Ovary (tissue), 9 donors: ENCODE data around the gene GLYATL3. TPM values are rescaled to one million over a fixed set of nuclear protein-coding genes. Genes with fewer than 3 reads are reported as not detected.

Source experiments
- DNase-seq, 5 donors: peaks; one replicate each; pipeline ENCODE4 v3.0.0-alpha.2; 2019 to 2020
- H3K27ac ChIP-seq, 2 donors: fragments of 200-600 bp; one replicate each; pipeline versions ENCODE4 v1.5.1 to v1.8.0; 2019 to 2022
- H3K27me3 ChIP-seq: fragments of 200-600 bp; one replicate; pipeline ENCODE4 v1.8.0; 2022
- H3K36me3 ChIP-seq: fragments of 200-600 bp; sonication (generic); one replicate; pipeline ENCODE4 v1.5.1; 2019
- H3K4me1 ChIP-seq: one replicate; pipeline ENCODE4 v1.8.1; 2013; ENCODE audit warnings: mild to moderate bottlenecking, moderate library complexity; ENCODE audit not compliant: insufficient read depth
- H3K4me3 ChIP-seq: fragments of 200-600 bp; sonication (generic); one replicate; pipeline ENCODE4 v1.5.1; 2017
- H3K9me3 ChIP-seq, 2 donors: fragments of 200-600 bp in 1 of 2; sonication (generic) in 1 of 2; one replicate each; pipeline versions ENCODE4 v1.5.1 to v1.8.1; 2013 to 2019; ENCODE audit warnings: mild to moderate bottlenecking in 1 of 2, moderate library complexity in 1 of 2
- EP300 ChIP-seq: sonication (generic); formaldehyde crosslinking; IDR thresholded peaks from one replicate; pipeline ENCODE4 v1.6.1; 2017; ENCODE audit warnings: antibody characterized with exemption
- POLR2A ChIP-seq: fragments of 450-650 bp; IDR thresholded peaks from one replicate; pipeline ENCODE4 v1.6.1; 2017; ENCODE audit warnings: antibody characterized with exemption, mild to moderate bottlenecking, moderate library complexity
- WGBS, 3 donors: extraction: QIAGEN DNeasy Blood & Tissue Kit in 1 of 3; methylation state at CpG; one replicate each; pipeline versions ENCODE4 v1.1.5 to v1.1.7; 2013 to 2017; 5-methylcytosine and 5-hydroxymethylcytosine counted together
- intact Hi-C, 4 donors: fragments of 100-400 bp; cut with DNase I; formaldehyde crosslinking; loops; one replicate each; pipeline versions ENCODE4 v1.11.0 to v1.15.1; 2022 to 2023
- polyA plus RNA-seq, 2 donors: library from polyadenylated mRNA; stranded (reverse); fragments of 200-250 nt in 1 of 2; fragments of 350-450 nt in 1 of 2; fragmentation: Illumina TruSeq in 1 of 2; extraction: RNeasy Lipid Tissue Mini Kit (QIAGEN cat#74804) in 1 of 2; gene quantifications; one replicate each; pipeline ENCODE4 v1.2.3, GENCODE V29; 2013 to 2014
- total RNA-seq, 7 donors: library from RNA; depleted of rRNA in 2 of 7; stranded (reverse); fragments of >200 nt in 2 of 7; fragmentation: NEBNext Ultra II Directional in 3 of 7; extraction: Animal tissue kit (Norgen Biotek cat#: 25700) in 3 of 7; gene quantifications; one replicate each; pipeline versions ENCODE4 v1.1.0 to v1.2.4, GENCODE V29; 2016 to 2023
- TF ChIP-seq, protein P1 (sequence below), 3 donors: fragments of 450-650 bp in 2 of 3; fragments of 200-600 bp in 1 of 3; IDR thresholded peaks; one replicate each; pipeline versions ENCODE4 v1.5.1 to v1.8.0; 2016 to 2022; ENCODE audit warnings: antibody characterized with exemption in 3 of 3, mild to moderate bottlenecking in 1 of 3
- donor health status: DM: no; HTN: no; CAD: no; lungs with moderate emphysema.
- donor health status: DM: no; HTN: no; CAD: no.
- donor health status: Bipolar disorder and iron deficiency.
- donor health status: DM: yes; HTN: yes; CAD: no.
- donor health status: DM: no; HTN: no; CAD: no.
- donor health status: DM: yes; HTN: yes; CAD: no.

The GLYATL3 gene
- total and polyA plus RNA-seq, 9 donors = not detected

DNA sequence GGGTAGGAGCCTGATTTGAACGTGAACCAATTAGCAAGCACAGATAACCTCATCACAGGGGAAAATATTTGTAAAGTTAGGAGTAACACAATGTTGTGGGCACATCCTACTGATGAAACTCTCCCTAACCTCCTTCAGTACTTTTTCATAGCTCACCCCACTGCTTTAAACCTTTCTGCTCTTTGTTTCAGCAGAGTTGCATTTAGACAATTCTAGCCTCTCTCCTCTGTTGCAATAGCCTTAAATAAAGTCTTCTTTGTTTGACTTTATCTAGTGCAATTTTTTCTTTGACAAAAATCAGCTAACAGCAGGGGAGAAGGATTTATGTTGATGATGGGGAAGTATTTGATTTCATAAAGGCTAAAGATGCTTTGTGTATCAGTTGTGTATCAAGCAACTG, 64.8 kb downstream of the GLYATL3 start:
- Histone ChIP-seq H3K4me3 (no peak overlapping the region), H3K27me3 (no peaks in the 10 kb centered on the region), H3K27ac (no peak overlapping the region), H3K4me1 (no peaks in the 10 kb centered on the region), H3K9me3 (no peaks in the 10 kb centered on the region), H3K36me3 (no peaks in the 10 kb centered on the region)
- TF ChIP-seq, protein P1, sequence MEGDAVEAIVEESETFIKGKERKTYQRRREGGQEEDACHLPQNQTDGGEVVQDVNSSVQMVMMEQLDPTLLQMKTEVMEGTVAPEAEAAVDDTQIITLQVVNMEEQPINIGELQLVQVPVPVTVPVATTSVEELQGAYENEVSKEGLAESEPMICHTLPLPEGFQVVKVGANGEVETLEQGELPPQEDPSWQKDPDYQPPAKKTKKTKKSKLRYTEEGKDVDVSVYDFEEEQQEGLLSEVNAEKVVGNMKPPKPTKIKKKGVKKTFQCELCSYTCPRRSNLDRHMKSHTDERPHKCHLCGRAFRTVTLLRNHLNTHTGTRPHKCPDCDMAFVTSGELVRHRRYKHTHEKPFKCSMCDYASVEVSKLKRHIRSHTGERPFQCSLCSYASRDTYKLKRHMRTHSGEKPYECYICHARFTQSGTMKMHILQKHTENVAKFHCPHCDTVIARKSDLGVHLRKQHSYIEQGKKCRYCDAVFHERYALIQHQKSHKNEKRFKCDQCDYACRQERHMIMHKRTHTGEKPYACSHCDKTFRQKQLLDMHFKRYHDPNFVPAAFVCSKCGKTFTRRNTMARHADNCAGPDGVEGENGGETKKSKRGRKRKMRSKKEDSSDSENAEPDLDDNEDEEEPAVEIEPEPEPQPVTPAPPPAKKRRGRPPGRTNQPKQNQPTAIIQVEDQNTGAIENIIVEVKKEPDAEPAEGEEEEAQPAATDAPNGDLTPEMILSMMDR (IDR thresholded peaks at IDR 0.05) = no peak
- TF ChIP-seq POLR2A (no peak), EP300 (no peak)
- 13 to 41% (median 28%) methylated on average over 1 of the region's 1 CpG for WGBS, 3 donors
- intact Hi-C loops = no loop called here
- DNase-seq = no peak

DNA sequence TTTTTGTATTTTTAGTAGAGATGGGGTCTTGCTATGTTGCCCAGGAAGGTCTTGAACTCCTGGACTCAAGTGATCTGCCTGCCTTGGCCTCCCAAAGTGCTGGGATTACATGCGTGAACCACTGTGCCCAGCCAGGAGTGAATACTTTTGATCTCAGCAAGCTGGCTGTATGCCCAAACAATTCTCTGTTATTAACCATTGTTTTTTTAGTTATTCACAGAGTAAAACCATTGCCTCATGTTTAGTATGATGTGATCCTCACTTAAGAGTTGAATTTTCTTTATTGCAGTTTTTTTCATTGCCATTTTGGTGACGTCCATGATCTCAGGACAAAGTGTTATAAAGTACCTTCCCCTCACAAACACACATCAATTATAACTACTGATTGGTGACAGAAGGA, 65.5 kb downstream of the GLYATL3 start:
- DNase-seq = no peak
- TF ChIP-seq EP300 = no peak
- TF ChIP-seq, protein P1 (IDR thresholded peaks at IDR 0.05) = no peak
- no peak for TF ChIP-seq POLR2A
- WGBS, 3 donors = 36 to 58% (median 53%) methylated on average over 2 of the region's 2 CpGs
- H3K27me3 ChIP-seq = no peaks in the 10 kb centered on the region
- no peaks in the 10 kb centered on the region for H3K36me3 ChIP-seq
- no peaks in the 10 kb centered on the region for H3K9me3 ChIP-seq
- intact Hi-C loops = no loop called here
- H3K27ac ChIP-seq = no peak overlapping the region
- H3K4me1 ChIP-seq = no peaks in the 10 kb centered on the region
- H3K4me3 ChIP-seq = no peak overlapping the region

DNA sequence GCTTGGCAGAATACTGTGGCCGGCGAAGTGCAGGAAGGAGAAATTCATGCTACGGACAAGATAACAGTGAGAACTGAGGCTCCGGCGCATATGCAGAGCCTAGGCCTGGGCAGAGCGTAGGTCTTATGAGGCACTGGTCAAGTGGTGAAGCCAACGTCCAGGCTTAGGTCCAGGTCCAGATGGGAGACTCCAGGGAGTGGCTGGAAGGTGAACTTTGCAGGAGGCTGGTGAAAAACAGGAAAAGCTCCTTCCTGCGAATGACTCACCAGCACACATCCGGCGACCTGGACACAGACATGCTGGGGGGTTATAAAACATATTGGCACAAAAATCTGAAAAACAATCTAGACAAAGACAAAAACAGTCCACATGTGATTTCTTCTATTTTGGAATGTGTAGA, 66.1 kb downstream of the GLYATL3 start:
- no peak overlapping the region for H3K27ac ChIP-seq
- TF ChIP-seq POLR2A (no peak), EP300 (no peak)
- TF ChIP-seq, protein P1 (IDR thresholded peaks at IDR 0.05) = no peak

DNA sequence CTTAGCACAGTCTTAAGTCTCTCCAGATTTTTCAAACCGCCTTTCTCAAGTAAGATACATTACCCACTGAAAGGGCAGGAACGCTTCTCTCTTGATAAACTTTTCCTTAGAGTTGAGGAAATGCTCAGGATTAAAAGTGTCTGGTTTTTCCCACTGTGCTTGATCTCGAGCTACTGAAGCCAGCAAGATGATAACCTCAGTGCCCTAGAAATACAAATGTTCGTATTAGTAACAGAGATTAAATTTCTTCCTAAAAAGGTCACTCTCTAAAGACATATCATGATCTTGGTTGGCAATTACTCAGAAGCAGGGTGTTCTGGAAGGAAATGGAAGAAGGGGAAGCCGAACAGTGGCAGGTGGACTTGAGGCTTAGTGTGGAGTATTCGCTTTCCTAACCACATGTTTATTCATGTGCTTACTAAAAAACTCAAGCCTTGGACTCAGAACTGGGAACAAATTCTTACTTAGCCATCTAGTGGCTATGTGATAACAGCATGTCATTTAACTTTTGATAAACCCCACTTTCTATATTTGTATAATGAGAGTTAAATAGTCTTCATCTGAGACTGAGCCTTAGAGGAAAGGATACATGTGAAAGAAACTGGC, 70.9 kb downstream of the GLYATL3 start:
- TF ChIP-seq EP300 (no peak), POLR2A (no peak)
- TF ChIP-seq, protein P1 (IDR thresholded peaks at IDR 0.05) = no peak
- intact Hi-C loops = no loop called here
- WGBS, 3 donors = 26 to 31% (median 27%) methylated on average over 6 of the region's 6 CpGs
- Histone ChIP-seq H3K4me1 (no peaks in the 10 kb centered on the region), H3K9me3 (no peaks in the 10 kb centered on the region), H3K36me3 (no peaks in the 10 kb centered on the region), H3K4me3 (no peak overlapping the region), H3K27me3 (no peaks in the 10 kb centered on the region), H3K27ac (no peak overlapping the region)
- no peak for DNase-seq

More for the DNA sequence above, 66.1 kb downstream of the GLYATL3 start:
- H3K4me1 ChIP-seq = no peaks in the 10 kb centered on the region
- 79 to 82% (median 81%) methylated on average over 10 of the region's 10 CpGs for WGBS, 3 donors
- no peak overlapping the region for H3K4me3 ChIP-seq
- DNase-seq = peak in 2 of 5 donors; percentile 14 to 17
- no peaks in the 10 kb centered on the region for H3K9me3 ChIP-seq
- intact Hi-C loops = no loop called here
- no peaks in the 10 kb centered on the region for H3K36me3 ChIP-seq
- no peaks in the 10 kb centered on the region for H3K27me3 ChIP-seq
